HepG2 (cell line): ENCODE measurements around the gene ANO1. TPM values are rescaled to one million over a fixed set of nuclear protein-coding genes. Genes with fewer than 3 reads are reported as not detected.

ENCODE experiments used
- ATAC-seq: fragments of 200-7000 bp; cut with Tn5 transposase; 3 replicates; pipeline ENCODE4 v1.9.1; 2020; ENCODE audit warnings: mild to moderate bottlenecking, moderate library complexity
- BruUV-seq: library from RNA; stranded (reverse); fragments of 400-500 nt; replicated peaks from 2 replicates; lab custom pipeline; 2021; lab: Mats Ljungman, UMichigan
- CTCF ChIA-PET: fragments of 300-600 bp; formaldehyde crosslinking; extraction: SDS; loops from one replicate; lab custom pipeline; 2021; ENCODE audit warnings: low total read pairs, inconsistent platforms, low intra/inter-chr PET ratio; lab: Yijun Ruan, JAX
- POLR2A ChIA-PET: fragments of 350-600 bp; sonication (Branson Sonifier 250); formaldehyde crosslinking; loops from one replicate; lab custom pipeline; 2020; ENCODE audit warnings: antibody characterized with exemption, inconsistent platforms; lab: Yijun Ruan, JAX
- DNase-seq: peaks from one replicate; pipeline ENCODE4 v3.0.0-alpha.2; 2015; ENCODE audit warnings: low spot score
- FAIRE-seq: peaks from 3 replicates; lab custom pipeline; 2011; peaks lifted over from hg19 to GRCh38; lab: Jason Lieb, UNC
- H2AFZ ChIP-seq: one replicate; pipeline ENCODE4 v1.6.1; 2011; ENCODE audit warnings: low read length, inconsistent platforms
- H3K27ac ChIP-seq: fragments of 300-600 bp; 3 replicates; pipeline ENCODE4 v1.8.0; 2011; ENCODE audit warnings: mixed run types, mild to moderate bottlenecking, mixed read lengths, low read length, inconsistent platforms; ENCODE audit not compliant: insufficient read depth; ENCODE audit errors: extremely low read length
- H3K27me3 ChIP-seq, 2 experiments: fragments of 200-600 bp in 1 of 2; 2 replicates in 1 of 2; 3 replicates in 1 of 2; pipeline versions ENCODE4 v1.6.0 to v1.8.0; 2011; ENCODE audit warnings: low read length in 2 of 2, mild to moderate bottlenecking in 2 of 2, moderate library complexity in 2 of 2, inconsistent platforms in 1 of 2; ENCODE audit not compliant: insufficient read depth in 2 of 2, control insufficient read depth in 1 of 2
- H3K36me3 ChIP-seq, 2 experiments: fragments of 200-600 bp in 1 of 2; replicated peaks in 1 of 2; 2 replicates in 1 of 2; 3 replicates in 1 of 2; pipeline versions ENCODE4 v1.5.1 to v1.8.0; 2011; ENCODE audit warnings: low read length in 2 of 2, inconsistent platforms in 1 of 2; ENCODE audit not compliant: insufficient read depth in 2 of 2, control insufficient read depth in 1 of 2
- H3K4me1 ChIP-seq: 2 replicates; pipeline ENCODE4 v1.5.1; 2012; ENCODE audit warnings: low read length, inconsistent platforms; ENCODE audit not compliant: insufficient read depth
- H3K4me2 ChIP-seq: 2 replicates; pipeline ENCODE4 v1.6.0; 2011; ENCODE audit warnings: low read depth, low read length, inconsistent platforms
- H3K4me3 ChIP-seq, 3 experiments: fragments of 200-600 bp in 1 of 3; sonication (generic), shearing (Covaris generic) in 1 of 3; replicated peaks in 1 of 3; 2 replicates each; pipeline ENCODE4 v1.5.1; 2011 to 2016; ENCODE audit warnings: low read length in 3 of 3, inconsistent platforms in 2 of 3, low read depth in 2 of 3, mild to moderate bottlenecking in 2 of 3, control low read depth in 1 of 3, mixed read lengths in 1 of 3; ENCODE audit not compliant: insufficient read depth in 1 of 3
- H3K79me2 ChIP-seq: one replicate; pipeline ENCODE4 v1.6.1; 2011; ENCODE audit warnings: low read length, inconsistent platforms; ENCODE audit not compliant: insufficient read depth
- H3K9ac ChIP-seq: 2 replicates; pipeline ENCODE4 v1.6.0; 2011; ENCODE audit warnings: mild to moderate bottlenecking, low read depth, low read length, inconsistent platforms; ENCODE audit not compliant: insufficient read depth
- H3K9me3 ChIP-seq: 2 replicates; pipeline ENCODE4 v1.5.1; 2012; ENCODE audit warnings: mild to moderate bottlenecking, low read length
- H4K20me1 ChIP-seq: 2 replicates; pipeline ENCODE4 v1.6.0; 2011; ENCODE audit warnings: inconsistent platforms, mild to moderate bottlenecking, low read length, moderate library complexity; ENCODE audit not compliant: insufficient read depth
- ADNP ChIP-seq: sonication (generic); formaldehyde crosslinking; IDR thresholded peaks from 2 replicates; pipeline ENCODE4 v1.4.0; 2020; ENCODE audit warnings: missing genetic modification reagents
- NFE2 ChIP-seq: sonication (generic); formaldehyde crosslinking; IDR thresholded peaks from 2 replicates; pipeline ENCODE4 v1.4.0; 2020; ENCODE audit warnings: missing genetic modification reagents
- PAXIP1 ChIP-seq: sonication (generic); formaldehyde crosslinking; conservative IDR thresholded peaks from 2 replicates; pipeline ENCODE4 v1.4.0; 2020; ENCODE audit warnings: mild to moderate bottlenecking, missing genetic modification reagents, moderate library complexity
- TBL1XR1 ChIP-seq: fragments of 150-350 bp; IDR thresholded peaks from 2 replicates; pipeline ENCODE4 v1.6.1; 2014; ENCODE audit warnings: borderline replicate concordance, low read length; ENCODE audit not compliant: partially characterized antibody
- ZFP36L2 ChIP-seq: sonication (generic); formaldehyde crosslinking; IDR thresholded peaks from 2 replicates; pipeline ENCODE4 v1.4.0; 2020; ENCODE audit warnings: missing genetic modification reagents
- ZKSCAN8 ChIP-seq: IDR thresholded peaks from 2 replicates; pipeline ENCODE4 v1.6.1; 2016; ENCODE audit warnings: borderline replicate concordance, missing genetic modification reagents, missing compliant biosample characterization
- ZNF468 ChIP-seq: sonication (generic); formaldehyde crosslinking; IDR thresholded peaks from 2 replicates; pipeline ENCODE4 v1.8.0; 2022; ENCODE audit warnings: mild to moderate bottlenecking, moderate library complexity, missing genetic modification reagents
- ZNF609 ChIP-seq: sonication (generic); formaldehyde crosslinking; IDR thresholded peaks from 2 replicates; pipeline ENCODE4 v1.4.0; 2020; ENCODE audit warnings: mild to moderate bottlenecking, missing genetic modification reagents, borderline replicate concordance
- ZNF775 ChIP-seq: sonication (generic); formaldehyde crosslinking; IDR thresholded peaks from 2 replicates; pipeline ENCODE4 v1.4.0; 2020; ENCODE audit warnings: missing genetic modification reagents, mild to moderate bottlenecking, moderate library complexity, borderline replicate concordance
- ZSCAN5A ChIP-seq: sonication (generic); formaldehyde crosslinking; IDR thresholded peaks from 2 replicates; pipeline ENCODE4 v1.8.0; 2022; ENCODE audit warnings: mild to moderate bottlenecking, missing genetic modification reagents, borderline replicate concordance
- WGBS: methylation state at CpG from one replicate; pipeline ENCODE4 v1.1.6; 2017; ENCODE audit warnings: low lambda C conversion rate; 5-methylcytosine and 5-hydroxymethylcytosine counted together
- in situ Hi-C: cut with HindIII; loops from 2 replicates; pipeline ENCODE4 v1.10.0; 2017; ENCODE audit warnings: low pct_unique_long_range_greater_than_20kb; ENCODE audit not compliant: extremely low pct_ligation_motif_present
- intact Hi-C: fragments of 100-400 bp; cut with micrococcal nuclease; formaldehyde crosslinking; loops from one replicate; pipeline ENCODE4 v1.10.0; 2022; ENCODE audit not compliant: unreplicated experiment
- polyA plus RNA-seq, 8 experiments: library from polyadenylated mRNA; depleted of rRNA in 3 of 8; stranded (reverse) in 7 of 8; unstranded in 1 of 8; fragments of >200 nt; fragmentation: Illumina TruSeq in 4 of 8; extraction: Trizol in 4 of 8; gene quantifications; 2 replicates each; pipeline versions ENCODE4 v1.2.1 to v1.2.3, GENCODE V29; 2011 to 2016; ENCODE audit warnings: low read depth in 4 of 8, missing spikeins in 1 of 8, mixed read lengths in 1 of 8; ENCODE audit not compliant: insufficient read depth in 1 of 8
- total RNA-seq, 5 experiments: library from RNA; depleted of rRNA; stranded (reverse); fragments of >200 nt; fragmentation: Illumina TruSeq; extraction: Trizol; gene quantifications; 2 replicates each; pipeline ENCODE4 v1.2.3, GENCODE V29; 2016; ENCODE audit warnings: low read depth in 1 of 5
- TF ChIP-seq, protein P1 (sequence below): IDR thresholded peaks from 2 replicates; pipeline ENCODE4 v1.6.1; 2016

ANO1 gene
- total and polyA plus RNA-seq, 2 of the 13 experiments (the other 11 are each of a cell fraction or from before 2014, with no cell fraction given): not detected

GRCh38 chr11:70126494-70126893 lies 48.4 kb downstream of the ANO1 start:
- intact Hi-C loops: no loop called here
- Histone ChIP-seq H3K36me3 (no peaks in the 10 kb centered on the region), H4K20me1 (no peaks in the 10 kb centered on the region), H3K79me2 (no peaks in the 10 kb centered on the region), H3K27ac (no peak overlapping the region), H2AFZ (no peak overlapping the region), H3K9ac (no peak overlapping the region), H3K9me3 (no peaks in the 10 kb centered on the region), H3K4me3 (no peak overlapping the region), H3K27me3 (peaks cover 5 to 48% of the 10 kb centered on the region in 2 experiments), H3K4me2 (no peak overlapping the region), H3K4me1 (no peaks in the 10 kb centered on the region)
- ChIA-PET CTCF (no interaction called here), POLR2A (no interaction called here)
- DNase-seq (no peak), FAIRE-seq (no peak), ATAC-seq (no peak)
- in situ Hi-C loops: no loop called here
- whole genome bisulfite sequencing: 61% methylated on average over 9 of the region's 17 CpGs
- no TSS peak for BruUV-seq
- TF ChIP-seq ZNF468 (no peak), ZKSCAN8 (CRISPR knock-in tag) (no peak), TBL1XR1 (no peak), ZNF775 (no peak), ZNF609 (CRISPR knock-in tag) (no peak), PAXIP1 (CRISPR knock-in tag) (no peak), NFE2 (CRISPR knock-in tag) (no peak), ZFP36L2 (CRISPR knock-in tag) (no peak), ADNP (CRISPR knock-in tag) (no peak), ZSCAN5A (CRISPR knock-in tag) (no peak)
- TF ChIP-seq, protein P1, sequence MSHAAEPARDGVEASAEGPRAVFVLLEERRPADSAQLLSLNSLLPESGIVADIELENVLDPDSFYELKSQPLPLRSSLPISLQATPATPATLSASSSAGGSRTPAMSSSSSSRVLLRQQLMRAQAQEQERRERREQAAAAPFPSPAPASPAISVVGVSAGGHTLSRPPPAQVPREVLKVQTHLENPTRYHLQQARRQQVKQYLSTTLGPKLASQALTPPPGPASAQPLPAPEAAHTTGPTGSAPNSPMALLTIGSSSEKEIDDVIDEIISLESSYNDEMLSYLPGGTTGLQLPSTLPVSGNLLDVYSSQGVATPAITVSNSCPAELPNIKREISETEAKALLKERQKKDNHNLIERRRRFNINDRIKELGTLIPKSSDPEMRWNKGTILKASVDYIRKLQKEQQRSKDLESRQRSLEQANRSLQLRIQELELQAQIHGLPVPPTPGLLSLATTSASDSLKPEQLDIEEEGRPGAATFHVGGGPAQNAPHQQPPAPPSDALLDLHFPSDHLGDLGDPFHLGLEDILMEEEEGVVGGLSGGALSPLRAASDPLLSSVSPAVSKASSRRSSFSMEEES (CRISPR knock-in tag): no peak
